ENCODE data around the gene LAMA3. TPM values are rescaled to one million over a fixed set of nuclear protein-coding genes. Genes with fewer than 3 reads are reported as not detected.

The LAMA3 gene
- total and polyA plus RNA-seq, 2 of the 13 experiments (the other 11 are each of a cell fraction or from before 2014, with no cell fraction given) = 0.45 to 2.2 TPM

DNA sequence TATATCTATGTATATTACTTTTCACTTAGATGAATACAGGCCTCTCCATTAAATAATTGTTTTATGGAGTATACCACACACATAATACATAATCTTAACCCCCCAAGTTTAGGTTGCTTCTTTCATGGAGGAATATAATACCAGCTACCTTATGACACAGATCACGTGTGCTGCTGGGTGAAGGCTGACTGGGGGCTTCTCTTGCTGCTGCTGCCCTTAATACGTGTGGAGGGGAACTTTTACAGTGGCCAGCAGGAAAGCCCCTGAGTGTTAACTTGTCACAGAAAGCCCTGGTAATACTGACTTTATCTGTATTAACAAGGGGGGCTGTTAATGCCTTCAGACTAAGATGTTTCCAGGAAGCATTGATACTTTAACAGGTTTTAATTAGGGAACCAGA lies 63.1 kb downstream of the LAMA3 start:
- H2AFZ ChIP-seq (ENCODE audit: low read length) = no peak overlapping the region
- WGBS (ENCODE audit: low lambda C conversion rate) = 0% methylated on average over 2 of the region's 2 CpGs
- H3K27ac ChIP-seq (ENCODE audit: extremely low read length, insufficient read depth, low read length) = no peak overlapping the region
- CTCF ChIA-PET (ENCODE audit: low intra/inter-chr PET ratio, low total read pairs) = no interaction called here
- H3K79me2 ChIP-seq (ENCODE audit: insufficient read depth, low read length) = no peaks in the 10 kb centered on the region
- POLR2A ChIA-PET = interaction anchor here (0.6 kb wide), 1 partner anchor 88 kb away, joined by 4 read pairs; no protein-coding TSS in a partner anchor
- H3K36me3 ChIP-seq (replicated peaks in 1 of 2; ENCODE audit: control insufficient read depth in 1 of 2, insufficient read depth in 2 of 2, low read length in 2 of 2) = no peaks in the 10 kb centered on the region
- TF ChIP-seq ZBTB20 (CRISPR knock-in tag; IDR thresholded peaks at IDR 0.05; ENCODE audit: borderline replicate concordance, low read depth) = no peak
- TF ChIP-seq, protein P1, sequence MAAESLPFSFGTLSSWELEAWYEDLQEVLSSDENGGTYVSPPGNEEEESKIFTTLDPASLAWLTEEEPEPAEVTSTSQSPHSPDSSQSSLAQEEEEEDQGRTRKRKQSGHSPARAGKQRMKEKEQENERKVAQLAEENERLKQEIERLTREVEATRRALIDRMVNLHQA (CRISPR knock-in tag; IDR thresholded peaks at IDR 0.05) = no peak
- TF ChIP-seq ZNF766 (CRISPR knock-in tag; IDR thresholded peaks at IDR 0.05; ENCODE audit: borderline replicate concordance) = no peak
- no peak for TF ChIP-seq DR1 (CRISPR knock-in tag; IDR thresholded peaks at IDR 0.05)
- no peak for TF ChIP-seq NFE2 (CRISPR knock-in tag; IDR thresholded peaks at IDR 0.05)
- TF ChIP-seq, protein P2, sequence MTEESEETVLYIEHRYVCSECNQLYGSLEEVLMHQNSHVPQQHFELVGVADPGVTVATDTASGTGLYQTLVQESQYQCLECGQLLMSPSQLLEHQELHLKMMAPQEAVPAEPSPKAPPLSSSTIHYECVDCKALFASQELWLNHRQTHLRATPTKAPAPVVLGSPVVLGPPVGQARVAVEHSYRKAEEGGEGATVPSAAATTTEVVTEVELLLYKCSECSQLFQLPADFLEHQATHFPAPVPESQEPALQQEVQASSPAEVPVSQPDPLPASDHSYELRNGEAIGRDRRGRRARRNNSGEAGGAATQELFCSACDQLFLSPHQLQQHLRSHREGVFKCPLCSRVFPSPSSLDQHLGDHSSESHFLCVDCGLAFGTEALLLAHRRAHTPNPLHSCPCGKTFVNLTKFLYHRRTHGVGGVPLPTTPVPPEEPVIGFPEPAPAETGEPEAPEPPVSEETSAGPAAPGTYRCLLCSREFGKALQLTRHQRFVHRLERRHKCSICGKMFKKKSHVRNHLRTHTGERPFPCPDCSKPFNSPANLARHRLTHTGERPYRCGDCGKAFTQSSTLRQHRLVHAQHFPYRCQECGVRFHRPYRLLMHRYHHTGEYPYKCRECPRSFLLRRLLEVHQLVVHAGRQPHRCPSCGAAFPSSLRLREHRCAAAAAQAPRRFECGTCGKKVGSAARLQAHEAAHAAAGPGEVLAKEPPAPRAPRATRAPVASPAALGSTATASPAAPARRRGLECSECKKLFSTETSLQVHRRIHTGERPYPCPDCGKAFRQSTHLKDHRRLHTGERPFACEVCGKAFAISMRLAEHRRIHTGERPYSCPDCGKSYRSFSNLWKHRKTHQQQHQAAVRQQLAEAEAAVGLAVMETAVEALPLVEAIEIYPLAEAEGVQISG (CRISPR knock-in tag; IDR thresholded peaks at IDR 0.05) = no peak
- no peak for TF ChIP-seq NBN (conservative IDR thresholded peaks at IDR 0.05)
- no peak for TF ChIP-seq ZNF747 (CRISPR knock-in tag; IDR thresholded peaks at IDR 0.05; ENCODE audit: borderline replicate concordance)
- peaks cover 0 to 4% of the 10 kb centered on the region in 2 experiments; a peak in 1 of 5 replicates for H3K27me3 ChIP-seq (ENCODE audit: control insufficient read depth in 1 of 2, insufficient read depth in 2 of 2, low read length in 2 of 2)
- in situ Hi-C loops (cut with HindIII; ENCODE audit: extremely low pct_ligation_motif_present, low pct_unique_long_range_greater_than_20kb) (no loop called here), intact Hi-C loops (cut with micrococcal nuclease; ENCODE audit: unreplicated experiment) (no loop called here)
- H3K4me2 ChIP-seq (ENCODE audit: low read depth, low read length) = no peak overlapping the region
- DNase-seq (ENCODE audit: low spot score) (no peak), ATAC-seq (no peak), FAIRE-seq (no peak)
- H4K20me1 ChIP-seq (ENCODE audit: insufficient read depth, low read length) = no peaks in the 10 kb centered on the region
- H3K4me1 ChIP-seq (ENCODE audit: insufficient read depth, low read length) = no peaks in the 10 kb centered on the region
- no peak overlapping the region for H3K4me3 ChIP-seq (replicated peaks in 1 of 3; ENCODE audit: insufficient read depth in 1 of 3, low read depth in 2 of 3, low read length in 3 of 3)
- no TSS peak for BruUV-seq (replicated peaks)
- H3K9me3 ChIP-seq (ENCODE audit: low read length) = no peaks in the 10 kb centered on the region
- no peak overlapping the region for H3K9ac ChIP-seq (ENCODE audit: insufficient read depth, low read depth, low read length)
